Activated naive CD4-positive, alpha-beta T cell treated with Interleukin-2 at 50 U/mL for 16 hours (primary cell): ENCODE measurements around the gene KIAA1328.
"Not testable (repeated sequence)": the region's sequence is repeated elsewhere in the genome, so short reads cannot be mapped to it uniquely, and the experiment has no call there.

ENCODE experiments used
- DNase-seq: peaks from one replicate; pipeline ENCODE4 v3.0.0-alpha.2; 2020

Gene KIAA1328

GRCh38 chr18:37162551-37162950 lies 333.6 kb downstream of the KIAA1328 start:
- no peak for DNase-seq

DNA sequence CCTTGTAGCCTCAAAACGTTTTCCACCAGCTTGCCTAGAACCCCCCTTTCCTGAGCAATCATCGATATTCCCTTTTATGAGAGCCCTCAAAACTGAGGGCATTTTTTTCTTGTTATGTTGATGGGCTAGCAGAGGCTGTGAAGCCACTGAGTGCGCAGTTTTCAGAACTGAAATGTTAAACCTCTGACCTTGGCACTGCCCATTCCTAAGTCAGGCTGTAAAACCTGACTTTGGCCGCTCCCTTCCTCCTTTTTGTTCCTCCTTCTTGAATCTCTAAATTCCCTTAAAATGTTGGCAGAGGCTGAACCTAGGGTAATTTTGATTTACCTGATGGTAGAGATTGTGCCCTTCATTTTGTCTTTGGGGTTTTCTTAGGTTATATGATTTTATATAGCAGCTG lies 334.2 kb downstream of the KIAA1328 start:
- DNase-seq: no peak

- DNase-seq: no peak
Observed at GRCh38 chr18:37166491-37166890, 337.6 kb downstream of the KIAA1328 start.

GRCh38 chr18:37166966-37167365 lies 338.0 kb downstream of the KIAA1328 start:
- DNase-seq: not testable (repeated sequence)

DNA sequence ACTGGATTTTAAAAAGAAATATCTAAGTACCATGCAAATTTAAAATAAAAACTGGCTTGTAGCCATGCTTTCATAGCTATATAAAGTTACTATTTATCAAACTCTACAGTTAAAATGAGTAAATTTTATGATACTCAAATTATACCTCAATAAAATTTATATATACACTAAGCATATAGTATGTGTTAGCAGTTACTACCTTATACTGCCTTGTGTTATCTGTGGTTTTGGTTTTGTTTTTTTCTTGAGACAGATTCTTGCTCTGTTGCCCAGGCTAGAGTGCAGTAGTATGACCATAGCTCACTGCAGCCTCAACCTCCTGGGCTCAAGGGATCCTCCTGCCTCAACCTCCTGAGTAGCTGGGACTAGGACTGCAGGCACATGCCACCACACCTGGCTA lies 342.1 kb downstream of the KIAA1328 start:
- no peak for DNase-seq

- DNase-seq: no peak
Observed at GRCh38 chr18:37173384-37173783, 344.5 kb downstream of the KIAA1328 start.

GRCh38 chr18:37175727-37176620 lies 347.0 kb downstream of the KIAA1328 start:
- no peak for DNase-seq

DNA sequence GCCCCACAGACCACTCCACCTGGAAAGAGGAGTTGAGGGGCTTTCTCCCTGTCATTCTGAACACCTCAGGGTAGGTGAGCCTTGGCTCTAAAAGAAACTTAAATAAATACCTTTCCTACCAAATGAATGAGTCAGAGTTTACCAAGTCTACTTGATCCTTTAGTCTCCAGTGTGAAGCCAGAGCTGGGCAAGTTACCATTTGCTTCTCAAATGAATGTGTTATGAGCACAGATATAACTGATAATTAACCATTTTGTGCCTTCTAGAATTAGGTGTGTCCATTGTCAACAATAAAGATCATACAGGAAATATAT lies 347.7 kb downstream of the KIAA1328 start:
- no peak for DNase-seq

DNA sequence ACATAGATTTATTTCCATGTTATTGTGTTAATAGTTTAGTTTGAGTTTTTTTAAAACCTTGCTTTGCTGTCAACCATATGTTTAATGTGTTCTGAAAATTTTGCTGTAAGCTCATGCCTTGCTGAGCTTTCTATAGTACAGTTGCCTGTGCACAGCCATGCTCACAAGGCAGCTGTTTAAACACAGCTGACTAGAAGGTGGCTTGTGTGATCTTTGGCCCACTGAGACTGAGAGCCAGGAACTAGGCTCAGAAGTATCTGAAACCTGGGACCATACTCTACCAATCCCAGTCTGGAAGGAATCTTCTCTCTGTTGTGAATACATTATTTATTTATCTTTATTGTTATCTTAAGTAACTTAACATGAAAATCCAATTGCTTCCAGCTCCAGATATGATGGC lies 350.5 kb downstream of the KIAA1328 start:
- no peak for DNase-seq

- DNase-seq: no peak
Observed at GRCh38 chr18:37180086-37180485, 351.2 kb downstream of the KIAA1328 start.

DNA sequence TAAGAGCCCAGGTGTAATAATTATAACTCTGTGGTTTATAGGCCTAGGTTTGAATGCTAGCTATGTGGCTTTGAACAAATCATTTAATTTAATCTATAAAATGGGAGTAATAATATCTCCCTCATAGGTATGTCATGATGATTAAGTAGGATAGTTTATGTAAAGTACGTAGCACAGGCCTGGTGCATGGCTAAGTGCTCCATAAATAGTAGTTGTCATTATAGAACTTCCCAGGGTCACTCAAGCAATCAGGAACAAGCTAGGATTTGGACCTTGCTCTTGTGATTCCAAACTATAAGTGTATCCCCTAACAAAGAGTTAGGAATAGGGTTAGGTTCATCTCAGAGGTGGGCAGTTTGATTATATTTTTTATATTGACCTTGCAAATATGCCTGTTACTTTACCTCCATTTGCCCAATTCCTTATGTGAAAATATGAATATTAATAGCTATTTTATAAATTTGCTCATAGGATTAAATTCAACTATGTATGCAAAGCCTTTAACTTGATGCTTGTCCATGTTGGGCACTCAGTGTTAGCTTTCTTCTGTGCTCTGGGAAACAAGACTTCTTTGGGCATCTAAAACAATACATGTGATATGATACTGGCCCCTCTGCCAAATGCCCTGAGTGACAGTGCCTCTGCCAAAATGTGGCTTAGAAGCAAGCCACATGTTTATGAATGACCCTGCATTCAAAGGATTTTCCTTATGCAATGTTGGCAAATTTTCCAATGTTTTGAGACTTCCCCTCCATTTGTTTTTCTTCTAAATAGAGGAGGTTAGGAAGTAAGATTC lies 353.6 kb downstream of the KIAA1328 start:
- no peak for DNase-seq

GRCh38 chr18:37184209-37184868 lies 355.4 kb downstream of the KIAA1328 start:
- no peak for DNase-seq

DNA sequence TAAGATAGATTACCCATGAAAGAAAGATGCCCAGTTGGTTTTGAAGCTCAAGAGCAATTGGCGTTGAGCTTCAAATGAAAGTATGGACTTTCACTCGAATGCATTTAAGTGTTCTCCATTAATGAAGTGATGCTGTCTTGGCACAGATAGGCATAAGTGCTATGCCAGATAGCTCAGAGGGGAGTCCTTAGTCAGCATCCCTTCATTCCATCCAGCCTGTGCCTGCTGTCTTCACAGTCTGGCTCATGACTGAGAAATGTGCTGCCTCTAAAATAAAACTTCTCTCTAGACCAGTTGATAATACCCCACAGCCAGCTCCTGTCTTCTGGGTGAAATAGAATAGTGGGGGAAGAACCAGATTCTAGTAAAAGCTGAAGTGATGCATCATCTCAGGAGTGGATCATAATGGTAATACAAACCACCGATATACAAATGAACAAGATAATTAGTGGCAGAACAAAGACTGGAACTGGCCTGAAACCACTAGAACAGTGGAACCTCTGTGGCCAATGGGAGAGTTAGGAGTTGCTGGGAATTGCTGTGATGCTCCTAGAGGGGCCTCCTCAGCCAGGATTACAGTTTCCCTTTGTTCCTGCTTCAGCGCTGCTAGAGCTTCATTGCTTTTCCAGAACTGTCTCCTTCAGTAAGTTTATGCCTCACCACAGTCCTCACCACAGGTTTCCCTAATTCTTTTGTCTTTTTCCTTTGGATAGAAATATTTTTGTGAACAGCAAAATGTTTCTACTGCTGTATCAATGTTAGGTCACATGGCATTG lies 359.3 kb downstream of the KIAA1328 start:
- DNase-seq: no peak

- no peak for DNase-seq
Observed at GRCh38 chr18:37199741-37200140, 370.8 kb downstream of the KIAA1328 start.

GRCh38 chr18:37207343-37207742 lies 378.4 kb downstream of the KIAA1328 start:
- no peak for DNase-seq

DNA sequence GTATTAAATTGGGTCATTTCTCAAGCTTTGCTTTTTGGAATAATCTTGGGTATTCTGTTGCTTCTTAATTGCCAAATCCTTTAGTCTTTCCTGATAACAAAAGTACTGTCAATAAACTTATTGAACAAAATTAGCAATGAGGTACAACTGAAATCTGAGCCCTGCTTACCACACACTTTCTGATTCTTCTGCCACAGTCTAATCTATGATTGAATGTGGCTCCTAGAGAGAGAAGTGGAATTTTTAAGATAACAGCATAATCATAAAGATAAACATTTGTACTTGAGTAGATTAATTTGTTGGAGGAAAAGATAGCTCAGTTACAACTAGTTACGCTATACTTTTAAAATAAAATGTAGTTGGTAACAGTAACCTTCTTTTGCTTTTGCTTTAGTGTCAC lies 381.9 kb downstream of the KIAA1328 start:
- no peak for DNase-seq

- no peak for DNase-seq
Observed at GRCh38 chr18:37218022-37218590, 389.2 kb downstream of the KIAA1328 start.

DNA sequence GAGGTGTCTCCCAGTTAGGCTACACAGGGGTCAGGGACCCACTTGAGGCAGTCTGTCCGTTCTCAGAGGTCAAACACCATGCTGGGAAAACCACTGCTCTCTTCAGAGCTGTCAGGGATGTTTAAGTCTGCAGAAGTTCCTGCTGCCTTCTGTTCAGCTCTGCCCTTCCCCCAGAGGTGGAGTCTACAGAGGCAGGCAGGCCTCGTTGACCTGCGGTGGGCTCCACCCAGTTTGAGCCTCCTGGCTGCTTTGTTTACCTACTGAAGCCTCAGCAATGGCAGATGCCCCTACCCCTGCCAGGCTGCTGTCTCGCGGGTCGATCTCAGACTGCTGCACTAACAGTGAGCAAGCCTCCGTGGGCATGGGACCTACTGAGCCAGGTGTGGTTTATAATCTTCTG lies 390.3 kb downstream of the KIAA1328 start:
- no peak for DNase-seq

- DNase-seq: no peak
Observed at GRCh38 chr18:37222354-37222998, 393.5 kb downstream of the KIAA1328 start.

- DNase-seq: no peak
Observed at GRCh38 chr18:37222999-37223378, 394.1 kb downstream of the KIAA1328 start.

- DNase-seq: no peak
Observed at GRCh38 chr18:37225279-37225678, 396.4 kb downstream of the KIAA1328 start.

DNA sequence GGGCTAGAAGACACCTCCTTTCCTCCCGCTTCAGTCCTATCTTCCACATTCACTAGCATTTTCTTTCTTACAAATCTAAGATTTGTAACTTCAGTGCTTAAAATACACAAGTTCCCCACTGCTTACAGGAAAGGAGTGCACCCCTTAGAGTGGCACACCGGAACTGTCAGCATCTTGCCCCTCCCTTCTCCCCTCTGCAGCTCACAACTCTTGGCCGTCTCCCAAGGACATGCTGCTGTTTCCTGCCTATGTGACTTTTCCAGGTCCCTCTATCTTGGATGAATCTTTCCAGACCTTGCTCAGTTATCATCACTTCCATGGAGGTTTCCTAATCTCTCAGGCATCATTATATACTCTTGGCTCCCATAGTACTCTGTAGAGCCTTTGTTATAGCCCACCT lies 401.8 kb downstream of the KIAA1328 start:
- no peak for DNase-seq
